IPS-20b (cell line): ENCODE measurements around the gene MMP17.
"Not testable (repeated sequence)": the region's sequence is repeated elsewhere in the genome, so short reads cannot be mapped to it uniquely, and the experiment has no call there.

Source experiments
- H3K27ac ChIP-seq: one replicate; pipeline ENCODE4 v1.5.1; 2013; ENCODE audit warnings: low read length
- H3K27me3 ChIP-seq: 2 replicates; pipeline ENCODE4 v1.6.1; 2013; ENCODE audit warnings: mild to moderate bottlenecking, low read length, inconsistent platforms; ENCODE audit not compliant: insufficient read depth
- H3K36me3 ChIP-seq: 2 replicates; pipeline ENCODE4 v1.6.1; 2013; ENCODE audit warnings: low read depth, mild to moderate bottlenecking, inconsistent platforms, low read length, moderate library complexity; ENCODE audit not compliant: insufficient read depth
- H3K4me1 ChIP-seq: 2 replicates; pipeline ENCODE4 v1.6.1; 2013; ENCODE audit warnings: mild to moderate bottlenecking, control low read depth, inconsistent platforms, low read length, moderate library complexity; ENCODE audit not compliant: insufficient read depth
- H3K4me3 ChIP-seq: 2 replicates; pipeline ENCODE4 v1.5.1; 2013; ENCODE audit warnings: mild to moderate bottlenecking, low read length, inconsistent platforms
- H3K9ac ChIP-seq: 2 replicates; pipeline ENCODE4 v1.6.1; 2013; ENCODE audit warnings: low read depth, mild to moderate bottlenecking, inconsistent platforms, low read length, moderate library complexity
- H3K9me3 ChIP-seq: 2 replicates; pipeline ENCODE4 v1.6.1; 2013; ENCODE audit warnings: mild to moderate bottlenecking, low read depth, low read length, inconsistent platforms; ENCODE audit not compliant: insufficient read depth

Gene MMP17

DNA sequence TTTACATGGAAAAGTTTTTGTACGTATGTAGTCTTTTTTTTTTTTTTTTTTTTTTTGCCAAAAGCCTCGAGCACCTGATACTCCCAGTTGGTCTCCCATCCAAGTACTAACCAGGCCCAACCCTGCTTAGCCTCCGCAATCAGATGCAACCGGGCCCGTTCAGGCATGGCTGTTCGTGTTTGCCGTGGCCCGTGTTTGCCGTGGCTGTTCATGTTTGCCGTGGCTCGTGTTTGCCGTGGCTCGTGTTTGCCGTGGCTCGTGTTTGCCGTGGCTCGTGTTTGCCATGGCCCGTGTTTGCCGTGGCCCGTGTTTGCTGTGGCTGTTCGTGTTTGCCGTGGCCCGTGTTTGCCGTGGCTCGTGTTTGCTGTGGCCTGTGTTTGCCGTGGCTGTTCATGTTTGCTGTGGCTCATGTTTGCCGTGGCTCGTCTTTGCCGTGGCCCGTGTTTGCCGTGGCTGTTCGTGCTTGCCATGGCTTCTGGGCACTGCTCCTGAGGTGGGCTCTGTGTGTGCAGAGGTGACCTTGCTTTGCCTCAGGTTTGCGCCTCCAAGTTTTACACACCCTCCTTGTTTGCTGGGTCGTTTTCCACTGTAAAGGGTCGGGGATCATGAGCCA, 26.8 kb upstream of the MMP17 start:
- Histone ChIP-seq H3K9me3 (no peaks in the 10 kb centered on the region), H3K27me3 (no peaks in the 10 kb centered on the region), H3K27ac (no peak overlapping the region), H3K9ac (no peak overlapping the region), H3K4me3 (no peak overlapping the region), H3K4me1 (no peaks in the 10 kb centered on the region; the same call in 1 of the 2 replicates), H3K36me3 (peaks cover 47% of the 10 kb centered on the region)

- Histone ChIP-seq H3K4me1 (no peaks in the 10 kb centered on the region), H3K27me3 (no peaks in the 10 kb centered on the region), H3K36me3 (peaks cover 28% of the 10 kb centered on the region), H3K9ac (no peak overlapping the region), H3K9me3 (no peaks in the 10 kb centered on the region), H3K4me3 (no peak overlapping the region), H3K27ac (no peak overlapping the region)
These were observed 24.2 kb upstream of the MMP17 start for GRCh38 chr12:131803961-131804521.

DNA sequence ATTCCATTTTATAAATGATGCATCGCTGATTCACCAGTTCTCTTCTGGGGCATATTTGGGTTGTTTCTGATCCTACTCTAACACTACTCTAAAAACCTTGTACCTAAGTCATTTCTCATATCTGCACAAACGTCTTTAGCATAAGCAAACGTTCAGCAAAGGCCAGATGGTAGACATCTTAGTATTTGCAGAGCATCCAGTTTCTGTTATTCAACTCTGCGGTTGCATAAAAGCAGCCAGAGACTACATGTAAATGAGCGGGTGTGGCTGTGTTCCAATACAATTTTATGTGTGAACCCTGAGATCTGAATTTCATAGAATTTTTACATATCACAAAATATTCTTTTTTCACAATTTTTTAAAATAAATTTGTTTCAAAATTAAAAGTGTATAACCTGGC, 22.8 kb upstream of the MMP17 start:
- Histone ChIP-seq H3K9me3 (no peaks in the 10 kb centered on the region), H3K27ac (no peak overlapping the region), H3K4me1 (no peaks in the 10 kb centered on the region), H3K36me3 (peaks cover 15% of the 10 kb centered on the region; the same call in 1 of the 2 replicates), H3K9ac (no peak overlapping the region), H3K4me3 (no peak overlapping the region), H3K27me3 (no peaks in the 10 kb centered on the region)

- H3K36me3 ChIP-seq: 0 out of 2 replicates have a peak, but pooled peaks cover 8% of the 10 kb centered on the region
- no peaks in the 10 kb centered on the region for H3K9me3 ChIP-seq
- no peaks in the 10 kb centered on the region for H3K27me3 ChIP-seq
- no peak overlapping the region for H3K4me3 ChIP-seq
- no peak overlapping the region for H3K9ac ChIP-seq
- no peaks in the 10 kb centered on the region for H3K4me1 ChIP-seq
- no peak overlapping the region for H3K27ac ChIP-seq
These were observed 21.5 kb upstream of the MMP17 start for GRCh38 chr12:131806674-131807073.

GRCh38 chr12:131808744-131809371, 19.3 kb upstream of the MMP17 start:
- Histone ChIP-seq H3K4me1 (no peaks in the 10 kb centered on the region), H3K27ac (no peak overlapping the region), H3K4me3 (no peak overlapping the region), H3K9me3 (peaks cover 7% of the 10 kb centered on the region), H3K27me3 (no peaks in the 10 kb centered on the region), H3K9ac (no peak overlapping the region), H3K36me3 (no peaks in the 10 kb centered on the region)

- H3K36me3 ChIP-seq, H3K27me3 ChIP-seq, H3K4me1 ChIP-seq: not testable (repeated sequence)
These were observed 18.5 kb upstream of the MMP17 start for GRCh38 chr12:131809476-131810254.

GRCh38 chr12:131810726-131811125, 17.5 kb upstream of the MMP17 start:
- H3K4me1 ChIP-seq: no peaks in the 10 kb centered on the region
- no peak overlapping the region for H3K27ac ChIP-seq
- H3K4me3 ChIP-seq: no peak overlapping the region
- no peak overlapping the region for H3K9ac ChIP-seq
- H3K27me3 ChIP-seq: no peaks in the 10 kb centered on the region
- peaks cover 9% of the 10 kb centered on the region for H3K9me3 ChIP-seq
- no peaks in the 10 kb centered on the region for H3K36me3 ChIP-seq

More at GRCh38 chr12:131809476-131810254, 18.5 kb upstream of the MMP17 start:
- H3K9ac ChIP-seq, H3K4me3 ChIP-seq, H3K9me3 ChIP-seq, H3K27ac ChIP-seq: not testable (repeated sequence)

DNA sequence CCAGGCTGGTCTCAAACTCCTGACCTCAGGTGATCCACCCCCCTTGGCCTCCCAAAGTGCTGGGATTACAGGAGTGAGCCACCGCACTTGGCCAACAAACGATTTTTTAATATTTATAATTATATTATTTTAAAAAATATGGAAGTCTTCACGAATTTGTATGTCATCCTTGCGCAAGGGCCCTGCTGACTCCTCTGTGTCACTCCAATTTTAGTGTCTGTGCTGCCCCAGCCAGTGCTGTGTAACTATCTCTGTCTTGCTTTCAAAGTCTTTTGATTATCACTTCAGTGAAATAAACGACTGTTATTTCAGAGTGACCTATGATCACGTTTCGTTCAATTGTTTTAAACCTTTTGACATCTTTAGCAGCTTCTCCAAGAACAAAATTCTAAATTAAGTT, 13.1 kb upstream of the MMP17 start:
- Histone ChIP-seq H3K9ac (no peak overlapping the region), H3K36me3 (no peaks in the 10 kb centered on the region), H3K4me1 (no peaks in the 10 kb centered on the region), H3K9me3 (peaks cover 9% of the 10 kb centered on the region), H3K27ac (no peak overlapping the region), H3K4me3 (no peak overlapping the region), H3K27me3 (no peaks in the 10 kb centered on the region)

- no peaks in the 10 kb centered on the region for H3K36me3 ChIP-seq
- no peaks in the 10 kb centered on the region for H3K4me1 ChIP-seq
- no peak overlapping the region for H3K9ac ChIP-seq
- no peak overlapping the region for H3K27ac ChIP-seq
- peaks cover 9% of the 10 kb centered on the region for H3K9me3 ChIP-seq
- H3K27me3 ChIP-seq: no peaks in the 10 kb centered on the region
- no peak overlapping the region for H3K4me3 ChIP-seq
These were observed 11.7 kb upstream of the MMP17 start for GRCh38 chr12:131816495-131816894.

DNA sequence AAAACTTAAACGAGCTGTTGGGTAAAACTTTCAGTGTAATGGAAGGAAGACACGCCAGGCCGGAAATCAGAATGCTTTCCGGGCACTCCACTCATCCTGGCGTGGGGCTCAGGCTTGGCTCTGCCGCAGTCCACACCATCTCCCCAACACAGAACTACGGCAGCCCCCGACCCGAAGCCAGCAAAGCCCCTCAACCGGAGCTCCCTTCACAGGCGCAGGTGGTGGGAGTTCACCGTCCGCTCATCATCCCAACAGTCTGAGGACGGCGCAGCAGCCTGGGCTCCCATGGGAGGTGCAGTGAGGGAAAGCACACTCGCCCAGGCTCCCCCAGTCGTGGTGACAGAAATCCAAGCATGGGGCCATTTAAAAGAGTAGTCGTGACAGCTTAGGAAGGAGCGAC, 11.0 kb upstream of the MMP17 start:
- Histone ChIP-seq H3K4me3 (no peak overlapping the region), H3K27ac (no peak overlapping the region), H3K36me3 (no peaks in the 10 kb centered on the region), H3K9ac (no peak overlapping the region), H3K4me1 (no peaks in the 10 kb centered on the region), H3K9me3 (peaks cover 9% of the 10 kb centered on the region), H3K27me3 (no peaks in the 10 kb centered on the region)

GRCh38 chr12:131818821-131819585, 9.2 kb upstream of the MMP17 start:
- Histone ChIP-seq H3K4me1 (no peaks in the 10 kb centered on the region), H3K27ac (no peak overlapping the region)

More at GRCh38 chr12:131818821-131819585, 9.2 kb upstream of the MMP17 start:
- Histone ChIP-seq H3K36me3 (no peaks in the 10 kb centered on the region), H3K4me3 (no peak overlapping the region), H3K27me3 (no peaks in the 10 kb centered on the region), H3K9me3 (no peaks in the 10 kb centered on the region; the same call in 1 of the 2 replicates), H3K9ac (no peak overlapping the region)
